NCI-H1694 treated with DMSO at 0.1 percent for 48 hours (cell line): Measurements from ENCODE around the gene GIT2.

Source experiments
- DNase-seq: peaks from one replicate; lab custom pipeline; 2025; lab: John Stamatoyannopoulos, UW

Gene GIT2

GRCh38 chr12:109981311-109981710, 14.9 kb downstream of the GIT2 start:
- no peak for DNase-seq

- no peak for DNase-seq
These were observed 23.3 kb downstream of the GIT2 start for GRCh38 chr12:109972821-109973220.

- no peak for DNase-seq
These were observed 27.4 kb downstream of the GIT2 start for GRCh38 chr12:109968801-109969200.

- no peak for DNase-seq
These were observed 28.1 kb downstream of the GIT2 start for GRCh38 chr12:109968032-109968420.

- DNase-seq: no peak
These were observed 28.7 kb downstream of the GIT2 start for GRCh38 chr12:109967383-109968031.

GRCh38 chr12:109966546-109966945, 29.6 kb downstream of the GIT2 start:
- DNase-seq: no peak

- DNase-seq: no peak
These were observed 32.3 kb downstream of the GIT2 start for GRCh38 chr12:109963743-109964429.

- DNase-seq: no peak
These were observed 32.8 kb downstream of the GIT2 start for GRCh38 chr12:109963330-109963729.

GRCh38 chr12:109962398-109962797, 33.8 kb downstream of the GIT2 start:
- DNase-seq: no peak

- no peak for DNase-seq
These were observed 34.6 kb downstream of the GIT2 start for GRCh38 chr12:109961612-109962011.

- no peak for DNase-seq
These were observed 35.0 kb downstream of the GIT2 start for GRCh38 chr12:109961201-109961600.

- no peak for DNase-seq
These were observed 36.6 kb downstream of the GIT2 start for GRCh38 chr12:109959411-109960093.

- no peak for DNase-seq
These were observed 37.8 kb downstream of the GIT2 start for GRCh38 chr12:109958374-109958773.

GRCh38 chr12:109953656-109954055, 42.5 kb downstream of the GIT2 start:
- no peak for DNase-seq

- no peak for DNase-seq
These were observed 43.3 kb downstream of the GIT2 start for GRCh38 chr12:109952873-109953272.

GRCh38 chr12:109952160-109952858, 43.9 kb downstream of the GIT2 start:
- DNase-seq: no peak

- DNase-seq: no peak
These were observed 44.4 kb downstream of the GIT2 start for GRCh38 chr12:109951751-109952150.

GRCh38 chr12:109951136-109951535, 45.0 kb downstream of the GIT2 start:
- DNase-seq: no peak

GRCh38 chr12:109950625-109951024, 45.5 kb downstream of the GIT2 start:
- DNase-seq: no peak

GRCh38 chr12:109949089-109949488, 47.1 kb downstream of the GIT2 start:
- DNase-seq: no peak

GRCh38 chr12:109948368-109948767, 47.8 kb downstream of the GIT2 start:
- no peak for DNase-seq

GRCh38 chr12:109947521-109947920, 48.6 kb downstream of the GIT2 start:
- DNase-seq: no peak

GRCh38 chr12:109946913-109947312, 49.3 kb downstream of the GIT2 start:
- no peak for DNase-seq
